ENCODE data around the gene HYPK.

HYPK gene

DNA sequence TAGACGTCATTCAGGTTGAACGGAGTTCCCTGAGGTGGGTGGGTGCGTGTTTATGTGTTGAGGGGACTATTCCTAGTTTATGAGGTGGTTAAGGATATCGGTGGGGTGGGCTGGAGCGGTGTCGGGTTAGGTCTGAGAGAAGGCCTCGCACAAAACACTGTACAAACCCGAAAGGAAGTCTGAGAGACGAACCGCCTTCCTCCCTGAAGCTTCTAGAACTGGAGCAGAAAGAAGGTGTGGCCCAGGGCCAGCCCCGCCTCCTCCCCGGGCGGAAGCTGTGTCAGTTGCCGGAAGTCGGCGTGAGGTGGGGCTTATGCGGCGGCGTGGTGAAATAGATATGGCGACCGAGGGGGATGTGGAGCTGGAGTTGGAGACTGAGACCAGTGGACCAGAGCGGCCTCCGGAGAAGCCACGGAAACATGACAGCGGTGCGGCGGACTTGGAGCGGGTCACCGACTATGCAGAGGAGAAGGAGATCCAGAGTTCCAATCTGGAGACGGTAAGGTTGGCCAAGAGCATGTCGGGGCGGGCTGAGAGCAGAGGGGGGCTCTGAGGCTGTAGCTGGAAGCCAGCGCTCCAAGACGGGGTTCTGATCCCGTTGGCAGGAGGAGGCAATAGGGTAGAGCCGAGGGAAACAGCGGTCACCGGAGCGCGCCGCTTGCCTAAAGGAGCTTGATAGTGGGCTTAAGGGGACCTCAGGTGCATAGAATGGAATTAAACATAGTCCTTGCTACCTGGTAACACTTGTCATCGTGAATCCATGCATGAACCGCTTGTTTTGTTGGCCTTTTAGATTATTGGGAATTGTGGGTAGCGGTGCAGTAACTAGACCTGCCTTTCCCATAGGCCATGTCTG is at the start of gene HYPK:
TSS of gene HYPK (plus strand) at position 314 of the 856 bp plus-strand sequence. CDS start at position 338, 24 bp downstream.
- peak; percentile 9 for DNase-seq

GRCh38 chr15:43751885-43752284 is 48.5 kb upstream of the HYPK start:
- DNase-seq, result no peak

- no peak for DNase-seq
Observed at GRCh38 chr15:43762824-43763223, 37.6 kb upstream of the HYPK start.

GRCh38 chr15:43763819-43764446 is 36.5 kb upstream of the HYPK start:
- DNase-seq, result no peak

DNA sequence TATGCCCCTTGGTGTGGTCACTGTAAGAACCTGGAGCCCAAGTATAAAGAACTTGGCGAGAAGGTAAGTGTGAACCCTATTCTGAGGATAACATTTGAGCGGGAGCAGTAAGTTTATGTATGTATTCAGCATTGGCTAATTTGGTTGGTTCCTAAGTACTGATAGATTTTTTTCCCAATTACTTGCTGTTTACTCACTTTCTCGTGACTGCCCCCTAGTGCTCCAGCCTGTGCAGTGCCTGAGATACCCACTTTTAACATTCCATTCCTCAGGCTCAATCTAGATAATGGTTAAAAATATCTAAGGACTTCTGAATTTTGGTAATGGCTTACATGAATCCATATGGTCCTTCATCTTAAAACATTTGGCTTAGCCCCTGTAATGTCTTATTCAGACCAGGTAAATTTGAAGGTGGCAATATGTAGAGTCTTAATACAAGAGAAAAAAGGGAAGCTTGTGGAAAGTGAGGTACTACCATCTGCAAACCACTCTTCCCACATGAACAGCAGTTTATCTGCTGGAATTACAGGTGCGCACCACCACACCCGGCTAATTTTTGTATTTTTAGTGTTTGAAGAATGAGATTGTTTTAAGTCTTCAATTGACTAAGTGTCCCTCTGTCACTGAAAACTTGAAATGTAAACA is 30.7 kb upstream of the HYPK start:
- no peak for DNase-seq

- no peak for DNase-seq
Observed at GRCh38 chr15:43771816-43772215, 28.6 kb upstream of the HYPK start.

GRCh38 chr15:43772624-43773023 is 27.8 kb upstream of the HYPK start:
- DNase-seq, result no peak

DNA sequence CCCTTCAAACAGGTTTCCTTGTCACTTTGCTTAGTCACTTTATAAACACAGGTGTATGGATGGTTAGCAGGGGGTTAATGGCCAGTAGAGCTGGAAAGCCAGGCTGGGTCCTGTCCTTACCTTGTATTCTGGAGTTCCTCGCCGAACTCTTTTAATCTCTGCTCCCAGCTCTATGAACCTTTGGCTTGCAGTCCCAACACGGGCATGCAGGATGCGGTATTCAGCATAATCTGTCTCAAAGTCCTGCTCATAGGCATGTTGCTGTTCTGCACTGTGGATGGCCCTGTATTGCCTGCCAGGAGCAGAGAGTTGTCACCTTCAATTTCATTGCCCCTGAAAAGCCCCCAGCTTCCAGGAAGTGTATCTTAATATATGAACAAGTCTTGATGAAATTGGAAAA is 26.3 kb upstream of the HYPK start:
- DNase-seq, result no peak

DNA sequence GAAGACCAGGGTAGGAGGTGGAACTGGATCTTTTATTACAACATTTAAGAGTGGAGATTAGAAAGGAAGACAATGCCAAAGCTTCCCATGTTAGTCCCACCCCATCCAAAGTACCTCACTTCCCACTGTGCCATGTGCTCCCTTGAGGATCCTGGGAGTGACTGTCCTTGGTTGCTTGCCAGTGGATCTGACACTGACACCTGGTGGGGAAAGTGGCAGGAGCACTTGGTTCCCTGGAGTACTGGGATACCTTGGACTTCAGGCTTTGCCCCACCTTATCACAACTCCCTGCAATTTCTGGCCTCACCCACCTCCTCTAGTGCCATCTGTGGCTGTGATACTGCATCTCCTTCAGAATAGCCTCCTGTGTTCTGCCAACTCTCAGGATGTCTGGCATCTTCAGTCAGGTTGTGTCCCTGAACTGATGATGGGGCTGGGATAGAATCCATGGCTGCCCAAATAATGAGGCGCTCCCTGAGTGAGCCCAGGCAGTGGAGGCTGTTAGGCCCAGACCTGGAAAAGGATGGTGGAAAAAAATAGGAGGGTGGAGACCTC is 24.9 kb upstream of the HYPK start:
- DNase-seq, result peak; percentile 27

GRCh38 chr15:43776101-43776717 is 24.2 kb upstream of the HYPK start:
- no peak for DNase-seq

DNA sequence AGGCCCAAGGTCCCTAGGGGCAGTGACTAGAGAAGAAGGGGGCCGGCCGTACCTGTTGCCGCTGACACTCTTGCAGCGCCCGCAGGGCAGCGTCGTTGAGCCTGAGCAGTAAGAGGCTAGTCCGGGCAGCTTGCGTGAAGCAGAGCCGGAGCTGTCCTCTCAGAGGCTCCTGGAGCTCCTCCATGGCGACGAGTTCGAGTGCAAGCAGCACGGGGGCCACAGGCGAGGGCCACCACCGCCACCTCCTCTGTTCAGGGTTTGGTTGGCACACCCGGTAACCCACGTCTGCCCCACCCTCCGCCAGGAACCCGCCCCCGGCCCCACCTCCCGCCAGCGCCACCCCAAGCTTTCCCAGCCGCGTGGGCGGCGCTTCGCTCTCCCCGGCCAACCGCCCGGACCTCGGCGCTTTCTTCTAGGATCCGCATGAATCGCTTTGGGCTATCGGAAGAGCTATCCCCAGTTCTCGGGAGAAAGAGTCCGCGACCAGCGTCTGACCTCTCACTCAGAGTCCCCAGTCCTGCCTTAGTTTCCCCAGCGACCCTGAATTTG is 23.6 kb upstream of the HYPK start, which contains the start of gene ELL3:
TSS of gene ELL3 (minus strand) at position 249 of the 549 bp plus-strand sequence. CDS start at position 184, 65 bp downstream.
- DNase-seq, result peak; percentile 30

DNA sequence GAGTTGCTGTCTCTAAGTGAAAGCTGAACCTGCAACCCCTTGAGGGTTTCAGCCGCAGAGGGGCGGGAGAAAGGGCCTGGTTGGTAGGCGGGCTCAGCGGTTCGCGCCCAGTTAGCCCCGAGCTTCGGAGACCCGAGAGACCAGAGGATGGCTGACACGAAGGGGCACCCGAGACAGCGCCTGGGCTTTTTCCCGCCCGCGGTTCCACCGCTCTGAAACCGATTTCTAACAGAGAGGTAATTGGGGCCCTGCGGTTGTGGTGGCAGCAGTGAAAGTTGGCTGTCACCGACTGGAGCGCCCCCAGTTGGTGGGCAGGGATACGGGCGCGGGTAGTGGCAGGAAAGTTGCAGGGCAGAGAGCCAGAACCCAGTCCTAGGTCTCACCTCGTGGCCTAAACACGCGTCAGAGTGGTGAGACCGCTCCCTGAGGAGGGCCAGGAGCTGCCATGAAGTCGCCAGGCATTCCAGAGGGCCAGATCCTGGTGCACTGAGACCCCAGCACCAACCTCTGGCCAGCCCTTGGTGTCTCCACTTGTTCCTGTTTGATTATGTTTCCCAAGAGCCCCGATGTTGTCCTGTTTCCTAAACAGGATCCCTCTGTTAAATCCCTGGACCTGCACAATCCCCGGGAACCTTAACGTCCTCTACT is 23.0 kb upstream of the HYPK start:
- peak; percentile 48 for DNase-seq

DNA sequence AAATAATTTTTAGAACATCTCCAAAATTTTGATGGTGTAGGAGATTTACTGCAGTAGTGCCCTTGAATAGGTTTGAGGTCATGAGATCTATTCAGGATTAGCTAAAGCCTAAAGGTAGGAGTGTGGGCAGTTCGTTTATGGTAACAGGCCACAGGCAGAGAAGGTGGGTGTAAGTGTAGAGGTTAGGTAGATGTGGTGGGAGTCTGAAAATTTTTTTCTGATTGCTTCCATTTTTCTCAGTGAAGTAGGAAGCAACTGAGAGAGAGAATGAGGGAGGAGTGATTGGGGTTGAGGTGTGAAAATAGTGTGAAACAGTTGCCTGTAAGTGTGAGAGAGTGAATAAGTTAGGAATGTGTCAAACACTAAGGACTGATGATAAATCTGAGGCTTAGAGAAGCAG is 21.4 kb upstream of the HYPK start:
- DNase-seq, result no peak

DNA sequence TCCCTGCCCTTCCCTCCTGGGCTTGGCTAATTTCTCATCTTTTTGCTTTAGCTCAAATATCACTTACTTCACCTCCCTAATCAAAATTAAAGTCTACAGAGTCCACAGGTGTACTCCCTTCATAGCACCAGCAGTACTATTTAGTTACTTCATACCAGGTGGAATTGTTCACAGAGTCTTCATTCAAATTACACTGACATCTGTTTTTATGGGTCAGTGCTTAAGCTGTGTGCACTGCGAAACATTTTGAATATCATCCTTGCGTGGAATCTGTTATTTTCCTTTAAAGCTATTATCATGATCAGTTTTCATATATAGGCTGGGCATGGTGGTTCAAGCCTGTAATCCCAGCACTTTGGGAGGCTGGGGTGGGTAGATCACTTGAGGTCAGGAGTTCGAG is 11.0 kb upstream of the HYPK start:
- no peak for DNase-seq

GRCh38 chr15:43791993-43792760 is 8.2 kb upstream of the HYPK start, which contains the start of gene SERF2:
Gene SERF2, plus strand, starts transcription at chr15:43792320. Its CDS starts 57 bp downstream, at chr15:43792377.
- DNase-seq, result peak; percentile 72

GRCh38 chr15:43792761-43793476 is 7.5 kb upstream of the HYPK start:
- no peak for DNase-seq

- DNase-seq, result no peak
Observed at GRCh38 chr15:43793647-43794046, 6.8 kb upstream of the HYPK start.

DNA sequence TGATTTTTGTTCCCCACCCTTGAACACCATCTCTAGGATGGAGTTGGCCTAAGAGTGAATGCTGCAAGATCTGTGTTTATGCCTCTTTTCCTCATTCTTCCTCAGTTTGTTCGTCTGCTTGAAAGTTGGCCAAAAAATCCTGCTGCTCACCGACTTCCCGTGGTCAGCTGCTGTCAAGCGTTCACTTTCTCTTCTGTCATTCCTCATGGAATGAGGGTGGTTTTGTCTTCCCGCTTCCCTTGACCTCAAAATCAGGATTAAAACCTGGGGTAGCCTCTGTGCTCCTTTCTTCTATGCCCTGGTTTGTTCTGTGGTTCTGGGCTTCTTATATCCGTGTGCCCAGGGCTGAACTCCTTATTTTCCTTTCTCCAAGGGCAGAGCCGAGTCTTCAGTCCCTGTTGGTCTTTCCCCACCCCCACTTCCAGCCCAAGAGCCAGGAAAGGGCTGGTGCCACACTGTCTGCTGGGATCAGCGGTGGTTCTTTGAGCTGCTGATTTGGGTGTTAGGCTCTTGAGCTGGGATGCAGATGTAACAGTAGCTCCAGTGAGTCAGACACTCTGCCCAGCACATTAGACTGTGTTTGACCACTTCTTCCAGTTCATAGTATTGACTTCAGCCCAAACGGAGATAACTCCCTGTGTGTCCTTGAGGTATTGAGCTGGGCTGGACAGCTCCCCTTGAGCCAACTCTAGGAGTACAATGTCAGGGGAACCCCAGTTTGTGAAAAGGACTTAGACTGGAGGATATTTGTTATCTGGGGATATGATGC is 5.9 kb upstream of the HYPK start:
- DNase-seq, result no peak

DNA sequence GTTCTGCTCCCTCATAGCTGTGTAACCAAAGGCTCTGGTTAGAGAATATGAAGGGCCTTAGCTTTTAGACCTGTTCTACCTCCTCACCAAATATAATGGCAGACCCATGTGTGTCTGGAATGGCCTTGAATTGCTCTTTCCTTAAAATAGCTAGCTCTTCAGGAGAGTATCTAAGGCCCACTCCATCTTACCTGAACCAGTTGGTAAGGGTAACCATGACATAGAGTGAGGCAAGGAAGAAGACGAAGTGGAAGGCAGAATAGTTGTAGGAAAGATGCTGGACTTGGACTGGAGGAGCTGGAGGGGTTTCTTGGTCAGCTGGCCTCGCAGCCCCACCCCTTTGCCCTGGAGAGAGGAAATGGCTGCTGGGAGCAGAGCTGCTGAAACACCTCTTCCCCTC is 5.2 kb upstream of the HYPK start:
- no peak for DNase-seq

- DNase-seq, result no peak
Observed at GRCh38 chr15:43795997-43796396, 4.4 kb upstream of the HYPK start.

All from NCI-H2029 treated with DMSO at 0.1 percent for 48 hours (cell line).